ENCODE measurements around the gene KIF2A.

The KIF2A gene

GRCh38 chr5:62322484-62322883 is 16.5 kb downstream of the KIF2A start:
- TF ChIP-seq SIN3A (IDR thresholded peaks at IDR 0.05; ENCODE audit: borderline replicate concordance, insufficient read depth, low read length) (no peak), POLR2AphosphoS5 (IDR thresholded peaks at IDR 0.05; ENCODE audit: low read depth, low read length) (no peak), TAF1 (IDR thresholded peaks at IDR 0.05; ENCODE audit: borderline replicate concordance, insufficient read depth, low read length) (no peak), FOXP2 (optimal IDR thresholded peaks at IDR 0.05; ENCODE audit: borderline replicate concordance, extremely low read depth, extremely low read length, insufficient read depth) (no peak)
- TF ChIP-seq, protein P1, sequence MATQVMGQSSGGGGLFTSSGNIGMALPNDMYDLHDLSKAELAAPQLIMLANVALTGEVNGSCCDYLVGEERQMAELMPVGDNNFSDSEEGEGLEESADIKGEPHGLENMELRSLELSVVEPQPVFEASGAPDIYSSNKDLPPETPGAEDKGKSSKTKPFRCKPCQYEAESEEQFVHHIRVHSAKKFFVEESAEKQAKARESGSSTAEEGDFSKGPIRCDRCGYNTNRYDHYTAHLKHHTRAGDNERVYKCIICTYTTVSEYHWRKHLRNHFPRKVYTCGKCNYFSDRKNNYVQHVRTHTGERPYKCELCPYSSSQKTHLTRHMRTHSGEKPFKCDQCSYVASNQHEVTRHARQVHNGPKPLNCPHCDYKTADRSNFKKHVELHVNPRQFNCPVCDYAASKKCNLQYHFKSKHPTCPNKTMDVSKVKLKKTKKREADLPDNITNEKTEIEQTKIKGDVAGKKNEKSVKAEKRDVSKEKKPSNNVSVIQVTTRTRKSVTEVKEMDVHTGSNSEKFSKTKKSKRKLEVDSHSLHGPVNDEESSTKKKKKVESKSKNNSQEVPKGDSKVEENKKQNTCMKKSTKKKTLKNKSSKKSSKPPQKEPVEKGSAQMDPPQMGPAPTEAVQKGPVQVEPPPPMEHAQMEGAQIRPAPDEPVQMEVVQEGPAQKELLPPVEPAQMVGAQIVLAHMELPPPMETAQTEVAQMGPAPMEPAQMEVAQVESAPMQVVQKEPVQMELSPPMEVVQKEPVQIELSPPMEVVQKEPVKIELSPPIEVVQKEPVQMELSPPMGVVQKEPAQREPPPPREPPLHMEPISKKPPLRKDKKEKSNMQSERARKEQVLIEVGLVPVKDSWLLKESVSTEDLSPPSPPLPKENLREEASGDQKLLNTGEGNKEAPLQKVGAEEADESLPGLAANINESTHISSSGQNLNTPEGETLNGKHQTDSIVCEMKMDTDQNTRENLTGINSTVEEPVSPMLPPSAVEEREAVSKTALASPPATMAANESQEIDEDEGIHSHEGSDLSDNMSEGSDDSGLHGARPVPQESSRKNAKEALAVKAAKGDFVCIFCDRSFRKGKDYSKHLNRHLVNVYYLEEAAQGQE (IDR thresholded peaks at IDR 0.05; ENCODE audit: insufficient read depth in 1 of 2, low read depth in 2 of 2, low read length in 2 of 2), result no peak

DNA sequence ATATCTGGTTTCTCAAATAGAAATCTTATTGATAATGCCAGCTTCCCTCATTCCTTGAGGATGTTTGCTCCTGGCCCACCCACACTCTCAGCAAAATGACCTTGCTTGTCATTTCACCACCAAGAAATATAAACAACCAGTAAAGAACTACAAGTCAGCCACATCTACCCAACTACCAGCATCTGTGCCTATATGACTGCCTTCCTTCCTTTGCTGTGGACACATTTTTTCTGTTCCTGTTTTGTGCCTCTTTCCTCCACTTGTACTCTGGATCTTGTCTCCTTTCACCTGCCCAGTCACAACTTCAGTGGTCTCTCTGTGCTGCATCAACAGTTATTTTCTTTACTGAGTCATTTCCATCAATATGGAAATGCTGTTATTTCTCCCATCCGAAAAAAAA is 20.3 kb downstream of the KIF2A start:
- no peak for TF ChIP-seq POLR2AphosphoS5 (IDR thresholded peaks at IDR 0.05; ENCODE audit: low read depth, low read length)

DNA sequence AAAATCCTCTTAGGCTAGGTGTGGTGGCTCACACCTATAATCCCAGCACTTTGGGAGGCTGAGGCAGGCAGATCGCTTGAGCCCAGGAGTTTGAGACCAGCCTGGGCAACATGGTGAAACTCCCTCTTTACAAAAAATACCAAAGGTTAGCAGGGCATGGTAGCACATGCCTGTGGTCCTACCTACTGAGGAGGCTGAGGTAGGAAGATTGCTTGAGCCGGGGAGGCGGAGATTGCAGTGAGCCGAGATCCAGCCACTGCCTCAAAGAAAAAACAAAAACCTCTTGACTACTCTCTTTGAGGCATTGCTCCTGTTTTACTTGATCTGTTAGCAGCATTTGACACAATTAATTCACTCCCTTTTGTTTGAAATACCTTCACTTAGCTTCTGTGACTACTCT is 20.7 kb downstream of the KIF2A start:
- TF ChIP-seq, protein P1 (IDR thresholded peaks at IDR 0.05; ENCODE audit: insufficient read depth in 1 of 2, low read depth in 2 of 2, low read length in 2 of 2), result no peak
- no peak for TF ChIP-seq FOXP2 (optimal IDR thresholded peaks at IDR 0.05; ENCODE audit: borderline replicate concordance, extremely low read depth, extremely low read length, insufficient read depth)
- no peak for TF ChIP-seq TAF1 (IDR thresholded peaks at IDR 0.05; ENCODE audit: borderline replicate concordance, insufficient read depth, low read length)
- TF ChIP-seq POLR2AphosphoS5 (IDR thresholded peaks at IDR 0.05; ENCODE audit: low read depth, low read length), result no peak
- no peak for TF ChIP-seq SIN3A (IDR thresholded peaks at IDR 0.05; ENCODE audit: borderline replicate concordance, insufficient read depth, low read length)

GRCh38 chr5:62327138-62328053 is 21.4 kb downstream of the KIF2A start:
- TF ChIP-seq, protein P1 (IDR thresholded peaks at IDR 0.05; ENCODE audit: insufficient read depth in 1 of 2, low read depth in 2 of 2, low read length in 2 of 2), result no peak
- TF ChIP-seq TAF1 (IDR thresholded peaks at IDR 0.05; ENCODE audit: borderline replicate concordance, insufficient read depth, low read length) (no peak), SIN3A (IDR thresholded peaks at IDR 0.05; ENCODE audit: borderline replicate concordance, insufficient read depth, low read length) (no peak), FOXP2 (optimal IDR thresholded peaks at IDR 0.05; ENCODE audit: borderline replicate concordance, extremely low read depth, extremely low read length, insufficient read depth) (no peak), POLR2AphosphoS5 (IDR thresholded peaks at IDR 0.05; ENCODE audit: low read depth, low read length) (no peak)

DNA sequence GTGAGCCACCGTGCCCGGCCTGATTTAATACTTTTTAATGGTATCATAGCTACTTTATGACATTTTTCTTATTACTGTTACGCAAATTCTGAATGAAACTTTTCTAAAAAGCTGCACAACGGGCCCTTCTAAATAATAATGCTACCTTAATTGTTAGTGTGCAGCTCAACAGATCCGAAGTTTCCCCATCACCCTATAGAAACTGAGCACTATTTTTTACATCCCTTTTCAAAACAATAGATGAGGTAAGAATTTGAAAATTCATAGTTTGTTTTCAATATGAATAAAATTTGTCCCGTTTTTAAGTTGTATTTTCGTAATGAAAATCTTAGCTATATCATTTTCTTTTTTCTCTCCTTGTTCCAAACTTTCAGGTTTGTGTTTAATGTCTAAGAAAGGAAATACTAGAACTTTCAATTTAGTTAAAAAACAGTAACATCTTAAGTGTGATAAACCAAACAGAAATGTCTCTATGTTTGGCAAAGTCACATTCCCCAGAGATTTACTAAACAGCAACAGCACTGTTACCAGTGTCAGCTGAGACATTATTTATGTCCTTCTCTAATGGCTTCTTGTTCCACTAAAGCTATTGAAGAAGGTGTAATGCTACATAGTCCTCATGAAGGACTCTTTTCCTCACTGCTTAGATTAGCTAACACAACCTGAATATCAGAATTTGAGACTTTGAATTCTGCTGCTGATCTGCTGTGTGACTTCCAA is 22.9 kb downstream of the KIF2A start:
- TF ChIP-seq TAF1 (IDR thresholded peaks at IDR 0.05; ENCODE audit: borderline replicate concordance, insufficient read depth, low read length), result no peak
- no peak for TF ChIP-seq SIN3A (IDR thresholded peaks at IDR 0.05; ENCODE audit: borderline replicate concordance, insufficient read depth, low read length)
- no peak for TF ChIP-seq POLR2AphosphoS5 (IDR thresholded peaks at IDR 0.05; ENCODE audit: low read depth, low read length)
- TF ChIP-seq, protein P1 (IDR thresholded peaks at IDR 0.05; ENCODE audit: insufficient read depth in 1 of 2, low read depth in 2 of 2, low read length in 2 of 2), result no peak
- TF ChIP-seq FOXP2 (optimal IDR thresholded peaks at IDR 0.05; ENCODE audit: borderline replicate concordance, extremely low read depth, extremely low read length, insufficient read depth), result no peak
